HCT116 (cell line): ENCODE data around the gene TEX261. TPM values are rescaled to one million over a fixed set of nuclear protein-coding genes. Genes with fewer than 3 reads are reported as not detected.
A peak's percentile ranks its signal among the peaks of the same experiment; 100 is the strongest.

Source experiments
- ATAC-seq: fragments of 200-7000 bp; cut with Tn5 transposase; 2 replicates; pipeline ENCODE4 v1.9.1; 2020; ENCODE audit warnings: mild to moderate bottlenecking, moderate library complexity
- BruUV-seq: library from RNA; stranded (reverse); fragments of 400-500 nt; replicated peaks from 2 replicates; lab custom pipeline; 2021; lab: Mats Ljungman, UMichigan
- CTCF ChIA-PET: fragments of 300-600 bp; sonication (Branson Sonifier 250); formaldehyde crosslinking; loops from one replicate; lab custom pipeline; 2021; ENCODE audit warnings: antibody characterized with exemption; lab: Charles Lee
- POLR2A ChIA-PET: fragments of 300-600, 350-600 bp; sonication (Branson Sonifier 250); formaldehyde crosslinking; loops from one replicate; lab custom pipeline; 2021; ENCODE audit warnings: antibody characterized with exemption; lab: Charles Lee
- RAD21 ChIA-PET, 2 experiments: fragments of 300-600 bp; sonication (Branson Sonifier 250); formaldehyde crosslinking; loops; one replicate each; lab custom pipeline; 2023; ENCODE audit warnings: low total read pairs in 2 of 2; ENCODE audit not compliant: uncharacterized antibody in 2 of 2, unreplicated experiment in 2 of 2, low non-redundant PET in 1 of 2; lab: Charles Lee
- DNase-seq: peaks from one replicate; pipeline ENCODE4 v3.0.0-alpha.2; 2010; ENCODE audit warnings: low read depth, low spot score
- H2AFZ ChIP-seq: fragments of 200-600 bp; shearing (Covaris generic), sonication (generic); 2 replicates; pipeline ENCODE4 v1.6.1; 2017; ENCODE audit warnings: low read depth, mixed run types, mixed read lengths, antibody characterized with exemption, low read length; ENCODE audit not compliant: poor library complexity, severe bottlenecking
- H3K27ac ChIP-seq: 2 replicates; pipeline ENCODE4 v1.5.1; 2012; ENCODE audit warnings: low read depth, low read length
- H3K27me3 ChIP-seq: fragments of 200-600 bp; sonication (generic); 2 replicates; pipeline ENCODE4 v1.6.1; 2016; ENCODE audit warnings: mixed run types, low read length, mixed read lengths; ENCODE audit not compliant: insufficient read depth
- H3K36me3 ChIP-seq, 2 experiments: fragments of 200-500 bp in 1 of 2; fragments of 200-600 bp in 1 of 2; sonication (Bioruptor generic) in 1 of 2; sonication (generic) in 1 of 2; 2 replicates each; pipeline versions ENCODE4 v1.5.1 to v1.6.1; 2014 to 2016; ENCODE audit warnings: low read length in 2 of 2, inconsistent platforms in 1 of 2, mixed read lengths in 1 of 2, mixed run types in 1 of 2; ENCODE audit not compliant: insufficient read depth in 2 of 2, control insufficient read depth in 1 of 2
- H3K4me1 ChIP-seq, 2 experiments: fragments of 200-600 bp in 1 of 2; sonication (generic) in 1 of 2; 2 replicates each; pipeline versions ENCODE4 v1.5.1 to v1.6.1; 2012 to 2017; ENCODE audit warnings: low read length in 2 of 2, inconsistent platforms in 1 of 2, mild to moderate bottlenecking in 1 of 2, mixed read lengths in 1 of 2, mixed run types in 1 of 2, moderate library complexity in 1 of 2; ENCODE audit not compliant: insufficient read depth in 2 of 2, control insufficient read depth in 1 of 2
- H3K4me2 ChIP-seq: fragments of 200-600 bp; sonication (generic); 2 replicates; pipeline ENCODE4 v1.6.1; 2017; ENCODE audit warnings: mixed run types, low read length, mixed read lengths
- H3K4me3 ChIP-seq, 2 experiments: fragments of 200-600 bp in 1 of 2; sonication (generic) in 1 of 2; replicated peaks in 1 of 2; 2 replicates each; pipeline ENCODE4 v1.5.1; 2011 to 2016; ENCODE audit warnings: low read length in 2 of 2, control low read depth in 1 of 2, low read depth in 1 of 2, mild to moderate bottlenecking in 1 of 2, mixed read lengths in 1 of 2, mixed run types in 1 of 2
- H3K79me2 ChIP-seq: fragments of 200-600 bp; sonication (generic); 2 replicates; pipeline ENCODE4 v1.6.1; 2017; ENCODE audit warnings: mild to moderate bottlenecking, mixed run types, low read length, moderate library complexity, mixed read lengths; ENCODE audit not compliant: insufficient read depth
- H3K9ac ChIP-seq: fragments of 200-600 bp; sonication (generic); 2 replicates; pipeline ENCODE4 v1.6.1; 2016; ENCODE audit warnings: low read length, mixed read lengths
- H3K9me2 ChIP-seq: fragments of 200-600 bp; sonication (generic), shearing (Covaris generic); 2 replicates; pipeline ENCODE4 v1.6.1; 2017; ENCODE audit warnings: mixed run types, mild to moderate bottlenecking, moderate library complexity; ENCODE audit not compliant: insufficient read depth
- H3K9me3 ChIP-seq, 2 experiments: fragments of 200-500 bp in 1 of 2; fragments of 200-600 bp in 1 of 2; sonication (Bioruptor generic) in 1 of 2; sonication (generic) in 1 of 2; 2 replicates each; pipeline ENCODE4 v1.6.1; 2014 to 2017; ENCODE audit warnings: low read length in 2 of 2, mixed read lengths in 2 of 2, inconsistent platforms in 1 of 2, low read depth in 1 of 2, mild to moderate bottlenecking in 1 of 2, mixed run types in 1 of 2, moderate library complexity in 1 of 2; ENCODE audit not compliant: control insufficient read depth in 1 of 2, insufficient read depth in 1 of 2
- H4K20me1 ChIP-seq: fragments of 200-600 bp; sonication (generic), shearing (Covaris generic); 2 replicates; pipeline ENCODE4 v1.6.1; 2017; ENCODE audit warnings: mixed run types, mild to moderate bottlenecking, moderate library complexity; ENCODE audit not compliant: insufficient read depth
- CTCF ChIP-seq, 3 experiments: fragments of 200-600 bp in 1 of 3; sonication (generic) in 1 of 3; IDR thresholded peaks in 2 of 3; conservative IDR thresholded peaks in 1 of 3; 2 replicates each; pipeline ENCODE4 v1.5.1; 2012 to 2017; ENCODE audit warnings: low read depth in 2 of 3, low read length in 2 of 3, antibody characterized with exemption in 1 of 3, borderline replicate concordance in 1 of 3, control low read depth in 1 of 3, mild to moderate bottlenecking in 1 of 3, mixed read lengths in 1 of 3, mixed run types in 1 of 3, moderate library complexity in 1 of 3; ENCODE audit not compliant: insufficient read depth in 1 of 3
- ELF1 ChIP-seq: IDR thresholded peaks from 2 replicates; pipeline ENCODE4 v1.6.1; 2012; ENCODE audit warnings: low read depth, borderline replicate concordance
- FOSL1 ChIP-seq: IDR thresholded peaks from 2 replicates; pipeline ENCODE4 v1.6.1; 2012; ENCODE audit warnings: low read depth
- MAX ChIP-seq: IDR thresholded peaks from 2 replicates; pipeline ENCODE4 v1.6.1; 2012
- POLR2AphosphoS5 ChIP-seq: IDR thresholded peaks from 2 replicates; pipeline ENCODE4 v1.6.1; 2011; ENCODE audit warnings: mild to moderate bottlenecking, low read depth, low read length, moderate library complexity
- YY1 ChIP-seq: IDR thresholded peaks from 2 replicates; pipeline ENCODE4 v1.6.1; 2011; ENCODE audit warnings: low read length, low read depth, moderate library complexity, mild to moderate bottlenecking; ENCODE audit not compliant: insufficient replicate concordance; ENCODE audit errors: extremely low read depth
- intact Hi-C: fragments of 100-400 bp; cut with micrococcal nuclease; formaldehyde crosslinking; loops from 2 replicates; pipeline ENCODE4 v1.10.0; 2022
- total RNA-seq: library from RNA; stranded (reverse); gene quantifications from one replicate; pipeline ENCODE4 v1.2.1, GENCODE V29; 2021; ENCODE audit not compliant: unreplicated experiment

Gene TEX261
- total RNA-seq, 1 experiment from 2014 or later = 37.9 TPM

- Histone ChIP-seq H3K4me1 (peaks cover 0 to 7% of the 10 kb centered on the region in 2 experiments; a peak in 3 of 4 replicates), H3K27me3 (peaks cover 11% of the 10 kb centered on the region), H3K79me2 (no peaks in the 10 kb centered on the region)
- DNase-seq = no peak
- ChIA-PET RAD21 (no interaction called here), CTCF (interaction anchor here (0.9 to 1.5 kb wide), 3 partner anchors 12 to 89 kb away, joined by 3 to 4 read pairs (median 3); no protein-coding TSS in a partner anchor)
- BruUV-seq = no TSS peak
- TF ChIP-seq FOSL1 (no peak), CTCF (IDR thresholded peaks at IDR 0.05 in 2 of 3, conservative IDR thresholded peaks at IDR 0.05 in 1 of 3; ENCODE audit: borderline replicate concordance in 1 of 3, insufficient read depth in 1 of 3, low read depth in 2 of 3, low read length in 2 of 3) (peak in 2 of 3 experiments; percentile 40 to 51; a peak in 4 of 6 replicates)
- TF ChIP-seq, all 23 proteins: peak for 1
- no peak overlapping the region for H3K27ac ChIP-seq
- H3K4me3 ChIP-seq = no peak overlapping the region
- ATAC-seq = no peak
- H3K9ac ChIP-seq = no peak overlapping the region
- H2AFZ ChIP-seq = no peak overlapping the region
- no peak overlapping the region for H3K4me2 ChIP-seq
- H3K9me2 ChIP-seq = no peaks in the 10 kb centered on the region
- H4K20me1 ChIP-seq = no peaks in the 10 kb centered on the region
- POLR2A ChIA-PET = no interaction called here
- H3K9me3 ChIP-seq = no peaks in the 10 kb centered on the region
- no peaks in the 10 kb centered on the region for H3K36me3 ChIP-seq
- intact Hi-C loops = no loop called here
Measured at GRCh38 chr2:70959851-70960832, 34.5 kb downstream of the TEX261 start.

- Histone ChIP-seq H3K4me1 (no peaks in the 10 kb centered on the region), H4K20me1 (no peaks in the 10 kb centered on the region), H3K79me2 (no peaks in the 10 kb centered on the region), H3K27ac (no peak overlapping the region), H3K9ac (no peak overlapping the region), H3K27me3 (peaks cover 19% of the 10 kb centered on the region), H3K9me3 (no peaks in the 10 kb centered on the region), H3K36me3 (no peaks in the 10 kb centered on the region), H3K4me3 (no peak overlapping the region), H3K9me2 (no peaks in the 10 kb centered on the region), H3K4me2 (no peak overlapping the region), H2AFZ (no peak overlapping the region)
- ChIA-PET RAD21 (no interaction called here), CTCF (interaction anchor here (1.5 kb wide), 1 partner anchor 88 kb away, joined by 3 read pairs; no protein-coding TSS in a partner anchor), POLR2A (no interaction called here)
- BruUV-seq = no TSS peak
- ATAC-seq = no peak
- intact Hi-C loops = no loop called here
- no peak for DNase-seq
- no peak for TF ChIP-seq FOSL1
- TF ChIP-seq POLR2AphosphoS5 = no peak
- TF ChIP-seq YY1 = no peak
- no peak for TF ChIP-seq CTCF (IDR thresholded peaks at IDR 0.05 in 2 of 3, conservative IDR thresholded peaks at IDR 0.05 in 1 of 3; ENCODE audit: borderline replicate concordance in 1 of 3, insufficient read depth in 1 of 3, low read depth in 2 of 3, low read length in 2 of 3)
- no peak for TF ChIP-seq MAX
- TF ChIP-seq ELF1 = no peak
Measured at GRCh38 chr2:70959271-70959761, 35.4 kb downstream of the TEX261 start.
